GM18520 (cell line): ENCODE results near the gene PPP2R1B.
A peak's percentile ranks its signal among the peaks of the same experiment; 100 is the strongest.

ENCODE experiments used
- ATAC-seq: cut with Tn5 transposase; IDR thresholded peaks from one replicate; pipeline ENCODE4 v1.9.1; 2021; ENCODE audit not compliant: unreplicated experiment

The PPP2R1B gene

GRCh38 chr11:111765984-111766833 is at the start of gene PPP2R1B:
Gene PPP2R1B, minus strand, starts transcription at chr11:111766389. Its CDS starts 28 bp downstream, at chr11:111766361.
- ATAC-seq: peak; percentile 46

- no peak for ATAC-seq
These were observed 49.3 kb upstream of the PPP2R1B start for GRCh38 chr11:111815489-111815888.

GRCh38 chr11:111814557-111815320 is 48.5 kb upstream of the PPP2R1B start:
- ATAC-seq: no peak

- ATAC-seq: no peak
These were observed 47.9 kb upstream of the PPP2R1B start for GRCh38 chr11:111814106-111814505.

GRCh38 chr11:111812211-111812610 is 46.0 kb upstream of the PPP2R1B start:
- no peak for ATAC-seq

GRCh38 chr11:111811445-111811844 is 45.3 kb upstream of the PPP2R1B start:
- no peak for ATAC-seq

GRCh38 chr11:111808834-111809233 is 42.6 kb upstream of the PPP2R1B start:
- no peak for ATAC-seq

GRCh38 chr11:111808063-111808588 is 41.9 kb upstream of the PPP2R1B start:
- ATAC-seq: no peak

GRCh38 chr11:111807076-111807475 is 40.9 kb upstream of the PPP2R1B start:
- no peak for ATAC-seq

GRCh38 chr11:111801135-111801534 is 34.9 kb upstream of the PPP2R1B start:
- ATAC-seq: no peak

- no peak for ATAC-seq
These were observed 32.1 kb upstream of the PPP2R1B start for GRCh38 chr11:111798279-111798678.

GRCh38 chr11:111797145-111797581 is 31.0 kb upstream of the PPP2R1B start:
- no peak for ATAC-seq

GRCh38 chr11:111796696-111797095 is 30.5 kb upstream of the PPP2R1B start:
- ATAC-seq: no peak

GRCh38 chr11:111795334-111795985 is 29.3 kb upstream of the PPP2R1B start:
- no peak for ATAC-seq

- ATAC-seq: no peak
These were observed 27.7 kb upstream of the PPP2R1B start for GRCh38 chr11:111793863-111794262.

GRCh38 chr11:111792955-111793500 is 26.8 kb upstream of the PPP2R1B start:
- ATAC-seq: no peak

GRCh38 chr11:111792314-111792713 is 26.1 kb upstream of the PPP2R1B start:
- ATAC-seq: no peak

- no peak for ATAC-seq
These were observed 22.3 kb upstream of the PPP2R1B start for GRCh38 chr11:111788464-111788863.

- no peak for ATAC-seq
These were observed 21.9 kb upstream of the PPP2R1B start for GRCh38 chr11:111788051-111788450.

GRCh38 chr11:111785886-111786412 is 19.8 kb upstream of the PPP2R1B start:
- ATAC-seq: no peak

- no peak for ATAC-seq
These were observed 18.9 kb upstream of the PPP2R1B start for GRCh38 chr11:111785076-111785475.
